Thoracic aorta (tissue), 2 donors: ENCODE data around the gene RASL11B. TPM values are rescaled to one million over a fixed set of nuclear protein-coding genes. Genes with fewer than 3 reads are reported as not detected.
A peak's percentile ranks its signal among the peaks of the same experiment; 100 is the strongest.

Experiments
- ATAC-seq: fragments of 150-250 bp; one replicate; pipeline ENCODE4 v1.8.0; 2017; ENCODE audit warnings: low read depth; ENCODE audit not compliant: insufficient number of reproducible peaks, low FRiP score
- DNase-seq: peaks from one replicate; pipeline ENCODE4 v3.0.0-alpha.2; 2020; ENCODE audit warnings: low spot score
- H3K27ac ChIP-seq, 2 donors: fragments of 200-600 bp; sonication (generic); 1 replicate in 1 of 2; 2 replicates in 1 of 2; pipeline ENCODE4 v1.5.1; 2016; ENCODE audit warnings: mild to moderate bottlenecking in 2 of 2, moderate library complexity in 2 of 2
- H3K27me3 ChIP-seq: fragments of 200-600 bp; sonication (generic); replicated peaks from 2 replicates; pipeline ENCODE4 v1.6.0; 2016; ENCODE audit warnings: mild to moderate bottlenecking; ENCODE audit not compliant: insufficient read depth
- H3K36me3 ChIP-seq: fragments of 200-600 bp; sonication (generic); one replicate; pipeline ENCODE4 v1.5.1; 2016
- H3K4me1 ChIP-seq, 2 donors: fragments of 200-600 bp; sonication (generic); 1 replicate in 1 of 2; 2 replicates in 1 of 2; pipeline versions ENCODE4 v1.5.1 to v1.6.0; 2016; ENCODE audit warnings: low read depth in 2 of 2, mild to moderate bottlenecking in 1 of 2; ENCODE audit not compliant: control insufficient read depth in 1 of 2
- H3K4me3 ChIP-seq: fragments of 200-600 bp; sonication (generic); 2 replicates; pipeline ENCODE4 v1.5.1; 2016; ENCODE audit warnings: mild to moderate bottlenecking
- H3K9me3 ChIP-seq: fragments of 200-600 bp; sonication (generic); 2 replicates; pipeline ENCODE4 v1.5.1; 2016
- total RNA-seq, 2 donors: library from RNA; depleted of rRNA; stranded (reverse); fragments of >200 nt; gene quantifications; one replicate each; pipeline versions ENCODE4 v1.1.0 to v1.2.3, GENCODE V29; 2016
- TF ChIP-seq, protein P1 (sequence below): fragments of 200-600 bp; sonication (generic); IDR thresholded peaks from one replicate; pipeline ENCODE4 v1.5.1; 2019; ENCODE audit warnings: antibody characterized with exemption

Gene RASL11B
- total RNA-seq, 2 donors from 2014 or later, result 5.0 to 5.4 TPM

DNA sequence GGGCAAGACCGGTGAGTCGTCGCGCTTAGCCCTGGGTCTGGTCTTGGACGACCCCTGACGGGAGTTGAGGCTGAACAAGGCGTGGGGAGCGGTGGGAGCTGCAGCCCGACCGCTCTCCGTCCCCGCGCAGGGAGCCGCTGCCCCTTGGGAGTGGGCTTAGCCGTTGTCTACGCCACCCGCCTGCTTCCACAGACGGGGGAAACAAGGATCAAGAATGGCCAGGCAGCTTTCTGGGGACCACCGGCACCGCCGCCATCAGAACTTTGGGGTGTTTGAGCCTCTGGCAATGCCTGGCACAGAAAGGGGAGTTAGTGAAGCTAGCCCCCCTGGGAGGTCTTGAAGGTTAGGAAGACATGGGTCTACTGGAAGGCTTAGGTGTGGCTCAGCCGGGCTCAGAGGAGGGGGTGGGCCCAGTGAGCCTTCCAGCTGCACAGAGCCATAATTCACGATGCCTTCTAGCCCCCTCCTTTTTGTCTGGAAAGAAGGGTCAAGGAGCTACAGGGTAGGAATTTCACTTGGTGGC, 583 bp downstream of the RASL11B start:
- no peaks in the 10 kb centered on the region for H3K27me3 ChIP-seq
- peak overlapping the region; percentile 71 to 86 for H3K27ac ChIP-seq
- H3K4me3 ChIP-seq, result peak overlapping the region; percentile 93
- no peak for ATAC-seq
- no peak for DNase-seq
- no peaks in the 10 kb centered on the region for H3K9me3 ChIP-seq
- H3K4me1 ChIP-seq, result peaks cover 14 to 44% of the 10 kb centered on the region in 2 donors
- peaks cover 3% of the 10 kb centered on the region for H3K36me3 ChIP-seq
- TF ChIP-seq, protein P1, sequence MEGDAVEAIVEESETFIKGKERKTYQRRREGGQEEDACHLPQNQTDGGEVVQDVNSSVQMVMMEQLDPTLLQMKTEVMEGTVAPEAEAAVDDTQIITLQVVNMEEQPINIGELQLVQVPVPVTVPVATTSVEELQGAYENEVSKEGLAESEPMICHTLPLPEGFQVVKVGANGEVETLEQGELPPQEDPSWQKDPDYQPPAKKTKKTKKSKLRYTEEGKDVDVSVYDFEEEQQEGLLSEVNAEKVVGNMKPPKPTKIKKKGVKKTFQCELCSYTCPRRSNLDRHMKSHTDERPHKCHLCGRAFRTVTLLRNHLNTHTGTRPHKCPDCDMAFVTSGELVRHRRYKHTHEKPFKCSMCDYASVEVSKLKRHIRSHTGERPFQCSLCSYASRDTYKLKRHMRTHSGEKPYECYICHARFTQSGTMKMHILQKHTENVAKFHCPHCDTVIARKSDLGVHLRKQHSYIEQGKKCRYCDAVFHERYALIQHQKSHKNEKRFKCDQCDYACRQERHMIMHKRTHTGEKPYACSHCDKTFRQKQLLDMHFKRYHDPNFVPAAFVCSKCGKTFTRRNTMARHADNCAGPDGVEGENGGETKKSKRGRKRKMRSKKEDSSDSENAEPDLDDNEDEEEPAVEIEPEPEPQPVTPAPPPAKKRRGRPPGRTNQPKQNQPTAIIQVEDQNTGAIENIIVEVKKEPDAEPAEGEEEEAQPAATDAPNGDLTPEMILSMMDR, result no peak

GRCh38 chr4:52863324-52863723, 1.2 kb downstream of the RASL11B start:
- H3K4me1 ChIP-seq, result peaks cover 14 to 50% of the 10 kb centered on the region in 2 donors
- H3K9me3 ChIP-seq, result no peaks in the 10 kb centered on the region
- TF ChIP-seq, protein P1, result no peak
- no peak for ATAC-seq
- H3K36me3 ChIP-seq, result peaks cover 3% of the 10 kb centered on the region
- peak overlapping the region; percentile 71 to 86 for H3K27ac ChIP-seq
- DNase-seq, result no peak
- H3K27me3 ChIP-seq, result no peaks in the 10 kb centered on the region
- H3K4me3 ChIP-seq, result peak overlapping the region; percentile 93

DNA sequence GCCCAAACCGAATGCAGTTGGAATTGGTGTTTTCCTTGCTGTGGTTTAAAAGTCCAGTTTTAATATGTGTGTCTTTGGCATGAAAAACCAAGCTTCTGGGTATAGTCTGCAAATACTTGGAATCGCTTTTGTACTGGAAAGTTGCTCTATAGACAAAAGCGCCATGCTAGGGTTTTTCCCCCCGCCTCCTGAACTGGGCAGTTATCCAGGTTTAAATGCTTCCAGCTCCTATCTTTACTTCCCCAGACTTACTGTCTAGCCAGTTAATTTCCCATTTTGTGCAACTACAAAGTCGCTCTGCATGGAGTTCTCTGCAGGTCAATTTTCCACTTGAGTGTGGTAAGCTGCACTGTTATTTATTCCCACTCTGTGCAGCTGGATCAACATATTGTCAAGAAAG, 2.7 kb downstream of the RASL11B start:
- no peak overlapping the region for H3K4me3 ChIP-seq
- H3K27ac ChIP-seq, result peak overlapping the region; percentile 71 to 86
- ATAC-seq, result no peak
- H3K9me3 ChIP-seq, result no peaks in the 10 kb centered on the region
- TF ChIP-seq, protein P1, result no peak
- no peak for DNase-seq
- H3K27me3 ChIP-seq, result no peaks in the 10 kb centered on the region
- peaks cover 3% of the 10 kb centered on the region for H3K36me3 ChIP-seq
- peaks cover 26 to 64% of the 10 kb centered on the region in 2 donors for H3K4me1 ChIP-seq

- no peak for DNase-seq
- H3K4me3 ChIP-seq, result peak overlapping the region; percentile 16
- TF ChIP-seq, protein P1, result no peak
Measured at GRCh38 chr4:52865300-52865699, 3.2 kb downstream of the RASL11B start.

DNA sequence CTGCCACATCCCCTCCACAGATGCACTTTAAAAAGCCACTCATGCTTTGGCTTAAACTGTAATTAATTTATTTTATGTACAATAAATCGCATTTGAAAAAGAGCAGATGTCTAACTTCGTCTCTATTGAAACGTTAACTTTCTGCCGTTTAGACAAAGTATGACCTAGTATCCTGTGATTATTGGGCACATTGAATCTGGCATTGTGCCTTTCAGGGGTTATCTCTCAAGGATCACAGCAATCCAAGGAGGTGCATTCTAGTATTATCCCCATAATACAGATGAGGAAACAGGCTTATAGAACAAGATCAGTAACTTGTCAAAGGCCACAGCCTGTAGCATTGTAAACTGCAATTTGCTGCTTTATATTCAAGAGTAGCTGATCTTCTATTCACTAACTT, 4.6 kb downstream of the RASL11B start:
- Histone ChIP-seq H3K4me3 (no peak overlapping the region), H3K9me3 (no peaks in the 10 kb centered on the region), H3K36me3 (peaks cover 3% of the 10 kb centered on the region), H3K27ac (peak overlapping the region; percentile 65 to 71), H3K4me1 (peaks cover 32 to 67% of the 10 kb centered on the region in 2 donors), H3K27me3 (no peaks in the 10 kb centered on the region)
- TF ChIP-seq, protein P1, result no peak
- DNase-seq, result no peak
- ATAC-seq, result no peak

More at GRCh38 chr4:52865300-52865699, 3.2 kb downstream of the RASL11B start:
- ATAC-seq, result no peak
- H3K36me3 ChIP-seq, result peaks cover 3% of the 10 kb centered on the region
- H3K4me1 ChIP-seq, result peaks cover 31 to 69% of the 10 kb centered on the region in 2 donors
- no peaks in the 10 kb centered on the region for H3K27me3 ChIP-seq
- peak overlapping the region; percentile 71 to 86 for H3K27ac ChIP-seq
- no peaks in the 10 kb centered on the region for H3K9me3 ChIP-seq
